DMS53 treated with DMSO at 0.1 percent for 48 hours (cell line): ENCODE measurements around the gene IRF4.

Experiments used
- DNase-seq: peaks from one replicate; lab custom pipeline; 2025; ENCODE audit not compliant: unreplicated experiment; lab: John Stamatoyannopoulos, UW

Gene IRF4

GRCh38 chr6:456358-456867 is 64.9 kb downstream of the IRF4 start:
- no peak for DNase-seq

- DNase-seq = no peak
These were observed 65.3 kb downstream of the IRF4 start for GRCh38 chr6:456887-457286.
